Adipose tissue (tissue), 3 donors: ENCODE measurements around the gene FRMD4A. TPM values are rescaled to one million over a fixed set of nuclear protein-coding genes. Genes with fewer than 3 reads are reported as not detected.

ENCODE experiments used
- H3K27ac ChIP-seq: one replicate; pipeline ENCODE4 v1.5.1; 2013; ENCODE audit warnings: low read depth, low read length
- WGBS, 3 donors: extraction: QIAGEN DNeasy Blood & Tissue Kit; methylation state at CpG; one replicate each; pipeline ENCODE4 v1.1.7; 2013; 5-methylcytosine and 5-hydroxymethylcytosine counted together
- polyA plus RNA-seq, 3 donors: library from polyadenylated mRNA; stranded (reverse); fragments of 200-250 nt; gene quantifications; one replicate each; pipeline ENCODE4 v1.2.3, GENCODE V29; 2013
- donor health status: healthy with polysubstance abuse.
- donor health status: Bipolar disorder and iron deficiency.
- donor health status: healthy.

The FRMD4A gene
- polyA plus RNA-seq, 3 donors, result 16.6 to 83.5 (median 22.2) TPM

- WGBS, 3 donors, result 90 to 92% (median 91%) methylated on average over 45 to 49 of the region's 49 CpGs
- no peak overlapping the region for H3K27ac ChIP-seq
These were observed 673.5 kb downstream of the FRMD4A start for GRCh38 chr10:13657101-13657680.

GRCh38 chr10:13656337-13657100 lies 674.2 kb downstream of the FRMD4A start:
- WGBS, 3 donors, result 91 to 93% (median 93%) methylated on average over 63 to 68 of the region's 68 CpGs
- H3K27ac ChIP-seq, result no peak overlapping the region

GRCh38 chr10:13654846-13655245 lies 675.9 kb downstream of the FRMD4A start:
- 81 to 96% (median 95%) methylated on average over 4 of the region's 4 CpGs for WGBS, 3 donors

GRCh38 chr10:13654118-13654830 lies 676.5 kb downstream of the FRMD4A start:
- WGBS, 3 donors, result 86 to 93% (median 93%) methylated on average over 8 of the region's 8 CpGs
- H3K27ac ChIP-seq, result no peak overlapping the region

More at GRCh38 chr10:13654846-13655245, 675.9 kb downstream of the FRMD4A start:
- H3K27ac ChIP-seq, result no peak overlapping the region

GRCh38 chr10:13652860-13653259 lies 677.9 kb downstream of the FRMD4A start:
- no peak overlapping the region for H3K27ac ChIP-seq
- 71 to 78% (median 72%) methylated on average over 6 of the region's 6 CpGs for WGBS, 3 donors

- H3K27ac ChIP-seq, result no peak overlapping the region
- 74 to 81% (median 74%) methylated on average over 5 of the region's 5 CpGs for WGBS, 3 donors
These were observed 678.6 kb downstream of the FRMD4A start for GRCh38 chr10:13651969-13652720.

GRCh38 chr10:13650961-13651360 lies 679.8 kb downstream of the FRMD4A start:
- 61 to 82% (median 78%) methylated on average over 5 of the region's 5 CpGs for WGBS, 3 donors
- H3K27ac ChIP-seq, result no peak overlapping the region

- 62 to 75% (median 71%) methylated on average over 5 of the region's 5 CpGs for WGBS, 3 donors
- no peak overlapping the region for H3K27ac ChIP-seq
These were observed 680.7 kb downstream of the FRMD4A start for GRCh38 chr10:13649844-13650520.

GRCh38 chr10:13648425-13648824 lies 682.3 kb downstream of the FRMD4A start:
- 87 to 94% (median 88%) methylated on average over 12 of the region's 12 CpGs for WGBS, 3 donors
- no peak overlapping the region for H3K27ac ChIP-seq

- no peak overlapping the region for H3K27ac ChIP-seq
- WGBS, 3 donors, result 94 to 96% (median 96%) methylated on average over 9 of the region's 9 CpGs
These were observed 685.9 kb downstream of the FRMD4A start for GRCh38 chr10:13644866-13645265.

- no peak overlapping the region for H3K27ac ChIP-seq
- 87 to 91% (median 90%) methylated on average over 7 of the region's 7 CpGs for WGBS, 3 donors
These were observed 687.7 kb downstream of the FRMD4A start for GRCh38 chr10:13643016-13643415.

- H3K27ac ChIP-seq, result no peak overlapping the region
- 97 to 100% (median 99%) methylated on average over 2 of the region's 2 CpGs for WGBS, 3 donors
These were observed 688.4 kb downstream of the FRMD4A start for GRCh38 chr10:13642293-13642692.

GRCh38 chr10:13637894-13638293 lies 692.8 kb downstream of the FRMD4A start:
- WGBS, 3 donors, result 96 to 97% (median 96%) methylated on average over 5 of the region's 5 CpGs
- H3K27ac ChIP-seq, result no peak overlapping the region

GRCh38 chr10:13637303-13637856 lies 693.3 kb downstream of the FRMD4A start:
- H3K27ac ChIP-seq, result no peak overlapping the region
- 73 to 83% (median 82%) methylated on average over 1 of the region's 1 CpG for WGBS, 3 donors

GRCh38 chr10:13636776-13637175 lies 693.9 kb downstream of the FRMD4A start:
- H3K27ac ChIP-seq, result no peak overlapping the region
- WGBS, 3 donors, result 87 to 95% (median 88%) methylated on average over 4 of the region's 4 CpGs

GRCh38 chr10:13634207-13634606 lies 696.5 kb downstream of the FRMD4A start:
- 54 to 93% (median 69%) methylated on average over 6 of the region's 6 CpGs for WGBS, 3 donors
- H3K27ac ChIP-seq, result peak overlapping the region; percentile 7

GRCh38 chr10:13633689-13634088 lies 697.0 kb downstream of the FRMD4A start:
- peak overlapping the region; percentile 7 for H3K27ac ChIP-seq
- WGBS, 3 donors, result 59 to 78% (median 72%) methylated on average over 7 of the region's 7 CpGs
